LNCaP clone FGC (cell line): Measurements from ENCODE around the gene CEMIP2.

Source experiments
- DNase-seq: peaks from one replicate; pipeline ENCODE4 v3.0.0-alpha.2; 2011; ENCODE audit warnings: low read depth
- H3K4me3 ChIP-seq: 2 replicates; pipeline ENCODE4 v1.5.1; 2011; ENCODE audit warnings: mild to moderate bottlenecking, low read depth, low read length, control low read depth
- TF ChIP-seq, protein P1 (sequence below): IDR thresholded peaks from 2 replicates; pipeline ENCODE4 v1.5.1; 2012; ENCODE audit warnings: mild to moderate bottlenecking; ENCODE audit not compliant: control insufficient read depth, insufficient read depth; ENCODE audit errors: extremely low read depth

CEMIP2 gene

DNA sequence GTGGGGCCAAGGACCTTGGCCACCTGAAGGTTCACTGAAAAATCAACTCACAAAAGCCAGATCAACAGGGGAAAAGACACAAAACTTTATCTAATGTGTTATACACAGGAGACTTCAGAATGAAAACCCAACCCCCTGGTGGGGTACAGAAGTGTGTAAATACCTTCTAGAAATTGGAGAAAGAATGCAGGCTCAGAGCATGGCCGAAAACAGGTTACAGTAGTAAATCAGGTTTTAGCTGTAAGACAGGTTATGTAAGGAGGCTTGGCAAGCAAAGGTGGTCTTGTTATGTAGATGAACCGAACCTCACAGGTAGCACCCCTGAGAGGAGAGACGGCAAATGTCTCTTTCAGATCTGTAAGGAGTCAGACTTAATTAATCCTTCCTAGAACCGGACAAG lies 10.0 kb downstream of the CEMIP2 start:
- DNase-seq, result peak; percentile 80
- TF ChIP-seq, protein P1, sequence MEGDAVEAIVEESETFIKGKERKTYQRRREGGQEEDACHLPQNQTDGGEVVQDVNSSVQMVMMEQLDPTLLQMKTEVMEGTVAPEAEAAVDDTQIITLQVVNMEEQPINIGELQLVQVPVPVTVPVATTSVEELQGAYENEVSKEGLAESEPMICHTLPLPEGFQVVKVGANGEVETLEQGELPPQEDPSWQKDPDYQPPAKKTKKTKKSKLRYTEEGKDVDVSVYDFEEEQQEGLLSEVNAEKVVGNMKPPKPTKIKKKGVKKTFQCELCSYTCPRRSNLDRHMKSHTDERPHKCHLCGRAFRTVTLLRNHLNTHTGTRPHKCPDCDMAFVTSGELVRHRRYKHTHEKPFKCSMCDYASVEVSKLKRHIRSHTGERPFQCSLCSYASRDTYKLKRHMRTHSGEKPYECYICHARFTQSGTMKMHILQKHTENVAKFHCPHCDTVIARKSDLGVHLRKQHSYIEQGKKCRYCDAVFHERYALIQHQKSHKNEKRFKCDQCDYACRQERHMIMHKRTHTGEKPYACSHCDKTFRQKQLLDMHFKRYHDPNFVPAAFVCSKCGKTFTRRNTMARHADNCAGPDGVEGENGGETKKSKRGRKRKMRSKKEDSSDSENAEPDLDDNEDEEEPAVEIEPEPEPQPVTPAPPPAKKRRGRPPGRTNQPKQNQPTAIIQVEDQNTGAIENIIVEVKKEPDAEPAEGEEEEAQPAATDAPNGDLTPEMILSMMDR, result no peak
- peak overlapping the region; percentile 43 for H3K4me3 ChIP-seq

DNA sequence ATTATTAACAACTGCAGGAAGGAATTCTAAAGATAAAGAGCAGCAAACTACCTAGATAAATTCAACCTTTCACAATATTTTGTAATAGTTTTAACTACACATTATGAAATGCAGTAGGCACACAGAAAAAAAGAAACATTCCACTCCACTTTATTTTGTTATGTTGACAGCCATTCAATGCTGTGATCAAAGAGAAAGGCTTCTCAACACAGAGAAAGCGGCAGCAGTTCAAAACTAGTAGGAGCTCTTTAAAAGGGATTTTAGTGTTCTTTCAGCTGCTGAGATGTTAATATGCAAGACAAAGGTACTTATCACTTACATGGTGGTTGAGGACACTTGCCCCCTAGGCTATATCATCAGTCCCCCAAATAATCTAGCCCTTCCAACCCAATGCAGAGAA lies 11.6 kb downstream of the CEMIP2 start:
- DNase-seq, result no peak
- no peak overlapping the region for H3K4me3 ChIP-seq
- TF ChIP-seq, protein P1, result no peak

DNA sequence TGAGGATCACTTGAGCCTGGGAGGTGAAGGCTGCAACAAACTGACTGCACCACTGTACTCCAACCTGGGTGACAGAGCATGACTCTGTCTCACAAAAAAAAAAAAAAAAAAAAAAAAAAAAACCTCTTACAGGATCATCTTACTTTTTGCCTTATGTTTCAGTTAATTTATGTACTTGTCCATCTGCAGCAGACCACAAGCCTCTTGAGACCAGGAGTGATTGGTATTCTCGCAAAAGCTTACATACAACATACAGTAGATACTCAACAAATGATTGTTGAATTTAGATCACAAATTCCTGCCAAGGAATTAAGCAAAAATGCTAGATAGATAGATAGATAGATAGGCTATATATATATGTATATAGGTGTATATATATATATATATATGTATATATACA lies 12.4 kb downstream of the CEMIP2 start:
- DNase-seq, result no peak
- H3K4me3 ChIP-seq, result no peak overlapping the region
- TF ChIP-seq, protein P1, result no peak

DNA sequence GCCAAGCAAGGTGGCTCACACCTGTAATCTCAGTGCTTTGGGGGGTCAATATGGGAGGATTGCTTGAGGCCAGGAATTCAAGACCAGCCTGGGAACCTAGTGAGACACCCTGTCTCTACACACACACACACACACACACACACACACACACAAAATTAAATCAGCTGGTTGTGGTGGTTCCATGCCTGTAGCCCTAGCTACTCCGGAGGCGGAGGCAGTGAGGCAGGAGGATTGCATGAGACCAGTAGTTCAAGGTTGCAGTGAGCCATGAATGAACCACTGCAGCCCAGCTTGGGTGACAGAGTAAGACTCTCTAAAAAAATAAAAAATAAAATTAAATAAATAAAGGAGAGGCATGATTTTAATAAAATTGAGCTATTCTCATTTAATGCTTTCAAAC lies 13.1 kb downstream of the CEMIP2 start:
- TF ChIP-seq, protein P1, result no peak
- no peak for DNase-seq
- no peak overlapping the region for H3K4me3 ChIP-seq

DNA sequence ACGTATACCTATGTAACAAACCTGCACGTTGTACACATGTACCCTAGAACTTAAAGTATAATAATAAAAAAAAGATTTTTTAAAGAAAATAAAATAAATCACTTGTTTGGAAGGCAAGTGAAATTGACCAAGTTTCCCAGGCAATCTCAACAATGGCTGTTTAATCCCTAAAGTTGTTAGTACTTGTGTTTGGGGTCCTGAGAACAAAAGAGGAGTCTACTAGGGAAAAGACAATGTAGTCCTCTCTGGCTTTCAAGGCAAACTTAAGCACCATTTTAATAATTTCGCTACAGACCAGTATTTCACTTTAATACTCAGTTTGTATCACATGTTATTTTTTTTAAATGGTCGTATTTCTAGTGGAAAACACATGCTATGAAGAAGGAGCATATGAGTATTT lies 14.2 kb downstream of the CEMIP2 start:
- DNase-seq, result no peak

DNA sequence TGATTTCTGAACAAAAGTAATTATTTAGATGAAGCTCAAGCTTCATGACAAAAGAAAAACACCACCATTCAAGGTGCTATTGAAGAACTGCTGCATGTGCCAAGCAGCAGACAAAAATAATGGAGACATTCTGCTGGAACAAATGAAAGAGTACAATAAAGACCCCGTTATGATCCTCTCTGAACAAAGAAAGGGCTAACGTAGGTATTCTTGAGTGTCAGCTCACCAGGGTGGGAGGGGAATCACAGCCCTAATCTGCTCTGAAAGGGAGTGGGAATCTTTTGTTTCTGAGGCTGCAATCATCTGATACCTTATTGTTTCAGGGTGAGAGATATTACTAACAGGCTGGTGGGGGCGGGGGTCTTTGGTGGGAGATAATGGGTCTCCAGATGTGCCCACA lies 15.4 kb downstream of the CEMIP2 start:
- TF ChIP-seq, protein P1, result no peak
- no peak overlapping the region for H3K4me3 ChIP-seq
- DNase-seq, result no peak

More for the DNA sequence above, 14.2 kb downstream of the CEMIP2 start:
- H3K4me3 ChIP-seq, result no peak overlapping the region
- TF ChIP-seq, protein P1, result no peak

DNA sequence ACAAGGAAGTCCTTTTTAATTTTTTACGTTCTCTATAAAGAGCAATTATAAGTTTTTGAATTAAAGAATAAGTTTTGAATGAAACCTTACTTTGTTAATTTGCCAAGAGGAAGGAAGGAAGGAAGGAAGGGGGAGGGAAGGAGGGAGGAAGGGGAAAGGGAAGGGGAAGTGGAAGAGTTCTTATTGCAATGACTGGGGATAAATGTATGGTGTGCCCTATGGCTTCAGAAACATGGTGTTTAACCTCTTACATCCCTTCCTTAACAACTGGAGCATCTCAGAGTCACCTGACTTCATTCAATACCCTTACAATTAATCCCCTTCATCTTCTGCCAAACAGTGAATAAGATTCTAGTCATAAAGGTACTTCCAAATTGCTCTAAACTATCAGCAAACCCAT lies 16.0 kb downstream of the CEMIP2 start:
- no peak for DNase-seq
- no peak overlapping the region for H3K4me3 ChIP-seq
- TF ChIP-seq, protein P1, result no peak
